Ovary (tissue), 3 donors: Measurements from ENCODE around the gene HOXB2.

Source experiments
- CTCF ChIP-seq, 3 donors: fragments of 450-650 bp in 2 of 3; fragments of 200-600 bp in 1 of 3; IDR thresholded peaks; one replicate each; pipeline versions ENCODE4 v1.5.1 to v1.8.0; 2016 to 2022; ENCODE audit warnings: antibody characterized with exemption in 3 of 3, mild to moderate bottlenecking in 1 of 3
- POLR2A ChIP-seq: fragments of 450-650 bp; IDR thresholded peaks from one replicate; pipeline ENCODE4 v1.6.1; 2017; ENCODE audit warnings: antibody characterized with exemption, mild to moderate bottlenecking, moderate library complexity
- donor health status: DM: no; HTN: no; CAD: no.

- TF ChIP-seq POLR2A (no peak), CTCF (IDR thresholded peaks at IDR 0.05) (no peak)
These were observed 42.0 kb downstream of the HOXB2 start for GRCh38 chr17:48502901-48503300.
